GM12878 (cell line): Measurements from ENCODE around the gene CWF19L2. TPM values are rescaled to one million over a fixed set of nuclear protein-coding genes. Genes with fewer than 3 reads are reported as not detected.

Experiments used
- BCLAF1 ChIP-seq: fragments of 450-650 bp; IDR thresholded peaks from 2 replicates; pipeline ENCODE4 v1.6.1; 2017; ENCODE audit warnings: antibody characterized with exemption, mild to moderate bottlenecking, moderate library complexity
- CREM ChIP-seq: IDR thresholded peaks from 2 replicates; pipeline ENCODE4 v1.6.1; 2014; ENCODE audit warnings: antibody characterized with exemption, low read depth
- EP300 ChIP-seq, 2 experiments: fragments of 150-350 bp in 1 of 2; IDR thresholded peaks; 2 replicates each; pipeline ENCODE4 v1.6.1; 2011 to 2012; ENCODE audit warnings: low read depth in 2 of 2, low read length in 2 of 2, borderline replicate concordance in 1 of 2, improper control_type of control experiment in 1 of 2, inconsistent platforms in 1 of 2; ENCODE audit not compliant: control insufficient read depth in 1 of 2
- MXI1 ChIP-seq: fragments of 150-350 bp; IDR thresholded peaks from 2 replicates; pipeline ENCODE4 v1.6.1; 2011; ENCODE audit warnings: low read depth, mild to moderate bottlenecking, inconsistent platforms, low read length, improper control_type of control experiment
- RAD21 ChIP-seq: IDR thresholded peaks from 2 replicates; pipeline ENCODE4 v1.6.1; 2011; ENCODE audit warnings: mild to moderate bottlenecking, low read depth, low read length, moderate library complexity; ENCODE audit not compliant: insufficient read depth
- SMC3 ChIP-seq: IDR thresholded peaks from 2 replicates; pipeline ENCODE4 v1.6.1; 2011; ENCODE audit warnings: low read length, improper control_type of control experiment, borderline replicate concordance
- TCF12 ChIP-seq: IDR thresholded peaks from 2 replicates; pipeline ENCODE4 v1.6.1; 2011; ENCODE audit warnings: low read depth, mild to moderate bottlenecking, low read length
- polyA plus RNA-seq, 11 experiments: library from polyadenylated mRNA; depleted of rRNA in 4 of 11; unstranded in 6 of 11; stranded (reverse) in 5 of 11; fragments of >200 nt; fragmentation: Nextera tagmentation in 4 of 11; fragmentation: Illumina TruSeq in 1 of 11; extraction: Ambion mirVana in 4 of 11; extraction: Trizol in 1 of 11; gene quantifications; 1 replicate in 1 of 11; 2 replicates in 10 of 11; pipeline versions ENCODE4 v1.2.1 to v1.2.3, GENCODE V29; 2011 to 2016; ENCODE audit warnings: inconsistent platforms in 2 of 11, missing spikeins in 2 of 11, low read depth in 1 of 11
- total RNA-seq, 4 experiments: library from RNA; depleted of rRNA in 3 of 4; stranded (reverse); fragments of >200 nt in 3 of 4; fragmentation: Illumina TruSeq in 1 of 4; extraction: Trizol in 1 of 4; gene quantifications; 2 replicates each; pipeline versions ENCODE4 v1.2.1 to v1.2.3, GENCODE V29; 2013 to 2021
- TF ChIP-seq, protein P1 (sequence below): fragments of 450-650 bp; IDR thresholded peaks from 2 replicates; pipeline ENCODE4 v1.6.1; 2017; ENCODE audit warnings: mild to moderate bottlenecking, low read depth, inconsistent platforms; ENCODE audit not compliant: poor library complexity, severe bottlenecking
- TF ChIP-seq, protein P2 (sequence below): fragments of 450-650 bp; IDR thresholded peaks from 2 replicates; pipeline ENCODE4 v1.6.1; 2017; ENCODE audit warnings: borderline replicate concordance

Gene CWF19L2
- total and polyA plus RNA-seq, 10 of the 15 experiments (the other 5 are each of a cell fraction or from before 2014, with no cell fraction given): 4.5 to 18.8 (median 7.2) TPM

- TF ChIP-seq BCLAF1: no peak
- TF ChIP-seq, protein P1, sequence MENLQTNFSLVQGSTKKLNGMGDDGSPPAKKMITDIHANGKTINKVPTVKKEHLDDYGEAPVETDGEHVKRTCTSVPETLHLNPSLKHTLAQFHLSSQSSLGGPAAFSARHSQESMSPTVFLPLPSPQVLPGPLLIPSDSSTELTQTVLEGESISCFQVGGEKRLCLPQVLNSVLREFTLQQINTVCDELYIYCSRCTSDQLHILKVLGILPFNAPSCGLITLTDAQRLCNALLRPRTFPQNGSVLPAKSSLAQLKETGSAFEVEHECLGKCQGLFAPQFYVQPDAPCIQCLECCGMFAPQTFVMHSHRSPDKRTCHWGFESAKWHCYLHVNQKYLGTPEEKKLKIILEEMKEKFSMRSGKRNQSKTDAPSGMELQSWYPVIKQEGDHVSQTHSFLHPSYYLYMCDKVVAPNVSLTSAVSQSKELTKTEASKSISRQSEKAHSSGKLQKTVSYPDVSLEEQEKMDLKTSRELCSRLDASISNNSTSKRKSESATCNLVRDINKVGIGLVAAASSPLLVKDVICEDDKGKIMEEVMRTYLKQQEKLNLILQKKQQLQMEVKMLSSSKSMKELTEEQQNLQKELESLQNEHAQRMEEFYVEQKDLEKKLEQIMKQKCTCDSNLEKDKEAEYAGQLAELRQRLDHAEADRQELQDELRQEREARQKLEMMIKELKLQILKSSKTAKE: no peak
- TF ChIP-seq CREM: no peak
- TF ChIP-seq RAD21: no peak
- TF ChIP-seq, protein P2, sequence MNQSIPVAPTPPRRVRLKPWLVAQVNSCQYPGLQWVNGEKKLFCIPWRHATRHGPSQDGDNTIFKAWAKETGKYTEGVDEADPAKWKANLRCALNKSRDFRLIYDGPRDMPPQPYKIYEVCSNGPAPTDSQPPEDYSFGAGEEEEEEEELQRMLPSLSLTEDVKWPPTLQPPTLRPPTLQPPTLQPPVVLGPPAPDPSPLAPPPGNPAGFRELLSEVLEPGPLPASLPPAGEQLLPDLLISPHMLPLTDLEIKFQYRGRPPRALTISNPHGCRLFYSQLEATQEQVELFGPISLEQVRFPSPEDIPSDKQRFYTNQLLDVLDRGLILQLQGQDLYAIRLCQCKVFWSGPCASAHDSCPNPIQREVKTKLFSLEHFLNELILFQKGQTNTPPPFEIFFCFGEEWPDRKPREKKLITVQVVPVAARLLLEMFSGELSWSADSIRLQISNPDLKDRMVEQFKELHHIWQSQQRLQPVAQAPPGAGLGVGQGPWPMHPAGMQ: no peak
- no peak for TF ChIP-seq MXI1
- TF ChIP-seq EP300 (IDR thresholded peaks at IDR 0.05; ENCODE audit: borderline replicate concordance in 1 of 2, control insufficient read depth in 1 of 2, low read depth in 2 of 2, low read length in 2 of 2): no peak
- TF ChIP-seq TCF12: no peak
- no peak for TF ChIP-seq SMC3
These were observed 20.2 kb upstream of the CWF19L2 start (continued) for GRCh38 chr11:107477820-107478219.
